Measurements from ENCODE around the gene GNAI2.

GNAI2 gene

DNA sequence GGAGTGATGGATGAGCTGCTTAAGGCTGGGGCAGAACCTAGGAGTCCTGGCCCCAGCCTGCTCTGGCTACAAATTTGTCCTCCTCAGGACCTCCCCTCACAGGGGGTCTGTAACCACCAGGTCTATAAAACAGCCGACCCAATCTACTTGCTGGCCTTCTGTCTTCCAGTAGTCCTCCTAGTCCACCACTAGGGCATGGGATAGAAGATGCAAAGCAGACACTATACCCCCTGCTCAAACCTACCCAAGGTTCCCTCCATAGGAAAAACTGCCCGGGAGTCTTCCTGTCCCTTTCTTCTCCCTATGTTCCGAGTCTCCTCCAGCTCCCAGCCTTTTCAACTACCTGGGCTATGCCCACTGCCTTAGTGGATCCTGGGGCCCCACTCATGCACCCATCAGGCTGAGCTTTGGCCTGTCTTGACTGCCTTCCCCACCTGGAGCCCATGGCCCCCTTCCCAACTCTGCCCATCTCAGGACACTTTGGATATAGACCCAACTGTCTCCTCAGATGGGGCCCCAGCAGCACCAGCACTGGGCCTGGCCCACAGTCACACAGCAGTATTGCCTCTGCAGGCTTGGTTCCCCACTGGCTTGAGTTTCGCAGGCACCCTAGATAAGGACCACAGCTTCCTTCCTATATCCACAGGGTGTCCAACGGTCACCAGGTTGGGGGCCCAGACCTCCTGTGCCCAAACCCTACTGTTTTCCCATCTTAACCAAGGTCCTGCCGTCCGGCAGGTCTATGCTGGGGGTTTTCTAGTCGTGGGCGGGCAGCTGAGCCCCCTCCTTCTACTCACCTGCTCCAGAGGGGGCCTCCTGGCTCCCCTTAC, 62.1 kb downstream of the GNAI2 start:
- no peak for DNase-seq (ENCODE audit: low read depth)

DNA sequence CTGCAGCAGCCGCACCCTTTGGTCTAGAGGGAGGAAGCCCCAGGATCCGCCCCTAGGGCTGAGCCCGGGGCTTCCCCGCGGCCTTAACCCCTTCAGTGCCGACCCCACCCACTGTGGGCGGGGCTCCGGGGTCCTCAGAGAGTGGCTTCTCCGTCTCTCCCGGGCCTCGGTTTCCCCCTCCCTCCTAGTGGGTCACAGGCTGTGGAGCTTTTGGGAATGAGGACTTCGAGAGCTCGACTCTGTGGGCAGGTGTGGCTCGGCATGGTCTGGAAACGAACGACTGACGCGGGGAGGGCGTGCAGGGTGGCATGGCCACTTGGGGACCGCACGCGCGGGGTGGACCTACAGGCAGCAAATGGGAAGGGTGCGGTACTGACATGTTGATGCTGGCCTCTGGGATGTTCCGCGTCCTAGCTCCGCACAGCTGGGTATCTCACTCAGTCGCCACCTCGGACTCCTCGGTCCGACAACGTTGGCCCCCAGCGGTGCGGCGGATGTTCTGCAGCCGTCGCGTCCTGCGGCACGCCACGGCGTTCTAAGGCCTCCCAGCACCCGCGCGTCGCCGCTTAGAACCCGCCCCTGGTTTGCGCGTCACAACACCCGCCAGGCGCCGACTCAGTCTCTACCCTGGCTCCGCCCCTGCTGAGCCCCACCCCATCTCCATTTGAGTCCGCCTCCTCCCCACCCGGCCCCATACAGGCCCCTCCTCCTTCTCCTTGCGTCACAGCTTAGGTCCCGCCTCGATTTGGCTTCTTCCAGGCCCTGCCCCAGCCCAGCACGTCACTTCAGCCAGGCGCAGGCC, 63.0 kb downstream of the GNAI2 start, which contains the start of the genes HYAL3 and NAA80:
Gene HYAL3, minus strand, starts transcription at position 570 of the 802 bp plus-strand sequence. CDS start 3,803 bp downstream, outside the sequence.
Gene NAA80, minus strand, starts transcription at position 570 of the 802 bp plus-strand sequence. CDS start 1,942 bp downstream, outside the sequence.
- peak; percentile 98 for DNase-seq (ENCODE audit: low read depth)

DNA sequence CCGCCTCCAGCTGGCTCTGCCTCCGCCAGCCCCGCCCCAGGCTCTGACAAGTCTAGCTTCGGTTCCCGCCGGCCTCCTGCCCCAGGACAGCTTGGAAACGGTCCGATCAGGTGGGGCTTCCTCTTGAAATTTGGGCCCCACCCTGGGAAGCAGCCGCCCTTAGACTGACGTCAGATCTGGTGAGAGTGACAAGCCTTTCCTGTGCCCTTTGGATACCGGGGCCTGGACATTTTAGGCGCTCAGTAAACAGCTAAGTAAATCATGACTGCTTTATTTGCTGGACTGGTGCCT, 63.6 kb downstream of the GNAI2 start:
- DNase-seq (ENCODE audit: low read depth): no peak

DNA sequence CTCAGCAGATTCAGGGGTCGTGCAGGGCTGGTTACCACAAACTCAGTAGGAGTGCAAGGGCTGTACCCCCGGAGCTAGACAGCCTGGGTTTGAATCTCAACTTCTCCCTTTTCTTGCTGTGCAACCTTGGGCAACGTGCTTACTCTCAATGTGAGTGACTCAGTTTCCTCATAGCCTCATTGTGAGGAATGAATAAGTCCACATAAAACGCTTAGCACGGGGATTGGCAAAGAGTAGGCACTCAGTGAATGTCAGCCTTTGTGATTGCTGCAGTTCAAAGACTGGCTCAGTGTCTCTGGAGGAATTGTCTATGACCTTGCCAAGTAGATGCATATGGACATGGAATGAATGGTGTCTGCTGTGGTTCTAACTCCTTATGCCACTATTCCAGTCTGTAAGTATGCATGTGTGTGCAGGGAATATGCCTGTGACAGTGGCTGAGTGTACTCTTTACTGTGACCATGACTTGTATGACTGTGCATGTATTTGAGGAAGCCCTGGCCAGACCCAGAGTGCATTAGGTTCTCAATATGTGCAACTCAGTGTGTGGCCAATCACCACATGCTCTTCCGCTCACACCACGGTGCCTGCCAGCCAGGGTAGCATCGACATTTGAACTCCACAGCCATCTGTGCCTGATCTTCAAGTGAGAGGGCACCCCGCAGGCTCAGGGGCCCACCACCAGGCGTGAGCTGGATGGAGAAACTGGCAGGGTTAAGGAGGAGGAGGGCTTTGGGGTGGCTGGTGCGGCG, 64.1 kb downstream of the GNAI2 start:
- DNase-seq (ENCODE audit: low read depth): no peak

DNA sequence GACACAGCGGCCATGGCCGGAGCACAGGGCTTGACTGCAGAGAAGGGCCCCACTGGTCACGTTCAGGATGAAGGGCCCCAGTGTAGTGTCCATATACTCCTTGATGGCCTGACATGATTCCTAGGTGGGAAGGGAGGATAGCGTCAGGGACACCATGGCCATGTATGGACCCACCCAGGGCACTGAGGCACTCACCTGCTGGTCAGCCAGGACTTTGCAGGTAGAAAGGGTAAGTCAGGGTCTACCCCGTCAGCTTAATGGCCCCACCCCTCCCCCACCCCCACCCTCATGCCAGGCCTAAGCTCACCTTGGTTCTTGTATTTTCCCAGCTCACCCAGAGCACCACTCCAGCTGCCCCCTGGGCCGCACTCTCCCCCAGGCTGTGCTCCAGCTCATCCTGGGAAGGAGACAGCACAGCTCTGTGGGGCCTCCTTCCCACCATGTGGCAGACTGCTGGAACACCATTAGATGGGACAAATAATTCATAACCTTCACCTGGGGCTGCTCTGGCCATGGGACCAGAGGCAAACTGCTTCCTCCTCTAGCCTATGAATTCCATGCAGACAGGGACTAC, 64.8 kb downstream of the GNAI2 start:
- no peak for DNase-seq (ENCODE audit: low read depth)

DNA sequence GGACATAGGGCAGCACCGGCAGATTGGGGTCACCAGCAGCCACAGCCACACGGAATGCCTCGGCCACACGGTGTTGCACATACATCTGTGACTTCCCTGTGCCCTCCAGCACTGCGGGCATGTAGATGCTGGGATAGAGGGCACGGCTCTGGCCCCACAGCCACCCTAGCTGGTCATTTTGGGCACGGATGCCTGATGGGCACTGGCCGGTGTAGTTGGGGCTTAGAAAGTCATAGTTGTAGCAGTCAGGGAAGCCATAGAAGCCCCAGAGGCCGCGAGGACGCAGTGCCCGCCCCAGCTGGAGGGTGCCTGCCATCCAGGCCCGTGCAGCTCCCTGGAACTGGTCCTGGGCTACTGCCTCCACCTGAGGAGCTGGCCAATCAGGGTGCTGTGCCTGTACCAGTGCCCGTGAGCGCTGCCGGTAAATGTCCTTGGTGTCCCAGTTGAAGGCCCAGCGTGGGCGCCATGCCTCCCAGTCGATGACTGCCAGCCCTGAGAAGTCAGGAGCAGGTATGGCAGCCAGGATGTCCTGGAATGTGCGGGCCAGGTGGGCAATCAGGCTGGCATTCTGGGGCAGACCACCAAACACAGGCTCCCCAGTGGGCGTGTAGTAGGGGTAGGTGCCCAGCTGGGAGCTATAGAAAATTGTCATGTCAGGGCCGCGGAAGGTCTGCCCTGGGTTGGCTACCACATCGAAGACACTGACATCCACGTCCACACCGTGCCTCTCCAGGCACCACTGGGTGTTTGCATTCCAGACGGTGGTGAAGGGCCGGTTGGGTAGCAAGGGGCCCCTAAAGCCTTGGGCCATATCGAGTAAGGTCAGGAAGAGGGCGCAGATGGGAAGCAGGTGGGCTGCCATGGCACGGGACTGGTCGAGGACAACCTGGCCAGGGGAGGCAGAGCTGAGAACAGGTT, 66.3 kb downstream of the GNAI2 start:
- no peak for DNase-seq (ENCODE audit: low read depth)

DNA sequence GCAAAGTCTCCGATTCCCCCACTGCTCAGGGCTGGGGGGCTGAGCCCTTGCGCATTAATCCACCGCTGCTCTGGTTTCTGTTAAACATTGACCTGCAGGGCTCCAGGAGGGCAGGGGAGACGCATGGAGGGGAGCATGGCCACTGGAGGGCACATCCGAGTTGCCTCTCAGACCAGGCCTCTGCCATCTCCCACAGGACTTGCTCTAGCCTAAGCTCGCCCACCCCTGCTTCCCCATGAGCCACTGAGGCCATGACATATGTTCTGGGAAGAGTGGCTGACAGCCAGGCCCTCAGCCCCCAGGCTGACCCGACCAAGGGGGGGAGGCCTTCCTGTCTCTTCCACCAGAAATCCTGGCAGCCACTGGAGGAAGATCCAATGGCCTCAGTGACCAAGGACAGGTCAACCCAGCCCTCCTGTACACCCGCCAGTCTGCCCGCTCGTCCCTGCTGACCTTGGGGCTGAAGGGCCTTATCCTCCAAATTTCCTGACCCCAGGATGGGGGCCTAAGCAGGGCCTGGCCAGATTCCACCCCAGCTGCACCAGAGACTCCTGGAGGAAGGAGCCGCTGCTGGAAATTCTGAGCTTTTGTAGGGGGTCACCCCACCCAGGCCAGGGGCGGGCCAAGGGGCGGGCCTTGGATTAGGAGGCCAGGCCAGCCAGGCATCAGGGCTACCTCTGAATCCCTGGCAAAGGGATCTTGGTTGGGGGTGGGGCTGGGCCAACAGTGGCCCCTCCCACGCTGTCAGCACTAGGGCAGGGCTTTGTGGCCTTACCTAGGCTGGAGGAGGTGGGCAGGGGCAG, 67.2 kb downstream of the GNAI2 start, which contains the start of gene HYAL1:
Gene HYAL1, minus strand, starts transcription at position 562 of the 803 bp plus-strand sequence. CDS start 618 bp downstream, outside the sequence.
- DNase-seq (ENCODE audit: low read depth): no peak

DNA sequence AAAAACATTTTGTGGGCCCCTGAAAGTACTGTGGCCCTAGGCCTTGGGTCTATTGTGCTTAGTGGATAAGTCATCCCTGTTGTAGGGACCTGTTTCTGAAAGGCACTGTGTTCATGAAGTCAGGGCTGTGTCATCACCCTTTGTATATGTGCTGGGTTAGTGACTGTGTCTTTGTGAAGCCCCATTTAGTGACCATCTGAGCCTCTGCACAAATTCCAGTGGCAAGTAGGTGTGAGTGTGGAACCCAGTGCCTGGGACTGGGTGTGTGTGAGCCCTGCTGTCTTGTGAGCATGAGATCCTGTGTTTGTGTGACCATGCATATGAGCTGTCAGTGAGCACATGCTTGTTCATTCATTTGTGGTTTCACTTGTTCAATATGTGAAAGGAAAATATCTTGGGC, 68.6 kb downstream of the GNAI2 start:
- DNase-seq (ENCODE audit: low read depth): no peak
